ENCODE results near the gene BEGAIN.

Gene BEGAIN

GRCh38 chr14:100549834-100550625 lies 37.2 kb downstream of the BEGAIN start:
- no peak for DNase-seq (ENCODE audit: low spot score)

- DNase-seq (ENCODE audit: low spot score) = no peak
Observed at GRCh38 chr14:100548939-100549338, 38.3 kb downstream of the BEGAIN start.

- no peak for DNase-seq (ENCODE audit: low spot score)
Observed at GRCh38 chr14:100548295-100548655, 38.9 kb downstream of the BEGAIN start.

GRCh38 chr14:100547633-100548294 lies 39.5 kb downstream of the BEGAIN start:
- no peak for DNase-seq (ENCODE audit: low spot score)

GRCh38 chr14:100546051-100546443 lies 41.2 kb downstream of the BEGAIN start:
- DNase-seq (ENCODE audit: low spot score) = no peak

GRCh38 chr14:100545359-100545758 lies 41.9 kb downstream of the BEGAIN start:
- DNase-seq (ENCODE audit: low spot score) = no peak

- no peak for DNase-seq (ENCODE audit: low spot score)
Observed at GRCh38 chr14:100544506-100545141, 42.6 kb downstream of the BEGAIN start.

GRCh38 chr14:100543471-100544455 lies 43.5 kb downstream of the BEGAIN start:
- no peak for DNase-seq (ENCODE audit: low spot score)

- DNase-seq (ENCODE audit: low spot score) = no peak
Observed at GRCh38 chr14:100542619-100543205, 44.5 kb downstream of the BEGAIN start.

GRCh38 chr14:100541621-100542560 lies 45.3 kb downstream of the BEGAIN start:
- no peak for DNase-seq (ENCODE audit: low spot score)

- DNase-seq (ENCODE audit: low spot score) = no peak
Observed at GRCh38 chr14:100540926-100541620, 46.1 kb downstream of the BEGAIN start.

- DNase-seq (ENCODE audit: low spot score) = no peak
Observed at GRCh38 chr14:100540141-100540925, 46.9 kb downstream of the BEGAIN start.

GRCh38 chr14:100539766-100540140 lies 47.5 kb downstream of the BEGAIN start:
- no peak for DNase-seq (ENCODE audit: low spot score)

- no peak for DNase-seq (ENCODE audit: low spot score)
Observed at GRCh38 chr14:100539003-100539660, 48.1 kb downstream of the BEGAIN start.

- DNase-seq (ENCODE audit: low spot score) = no peak
Observed at GRCh38 chr14:100538351-100539002, 48.7 kb downstream of the BEGAIN start.

- DNase-seq (ENCODE audit: low spot score) = no peak
Observed at GRCh38 chr14:100537446-100538350, 49.5 kb downstream of the BEGAIN start.

Data from NAMALWA (cell line).